ENCODE results near the gene SEMA3C.

SEMA3C gene

GRCh38 chr7:80916770-80917741, 1.8 kb downstream of the SEMA3C start (continued):
- TF ChIP-seq ZNF426 (tag by site-specific recombination; IDR thresholded peaks at IDR 0.05): no peak

GRCh38 chr7:80910228-80910627, 8.6 kb downstream of the SEMA3C start:
- Histone ChIP-seq H3K27ac (ENCODE audit: extremely low read depth, low read depth, low read length) (no peak overlapping the region), H3K36me3 (ENCODE audit: control insufficient read depth in 2 of 2, insufficient read depth in 1 of 2, low read length in 2 of 2) (peaks cover 0 to under 1% of the 10 kb centered on the region in 2 experiments; a peak in 1 of 3 replicates), H3K4me1 (ENCODE audit: control insufficient read depth, insufficient read depth, low read length) (peaks cover 15% of the 10 kb centered on the region), H3K9me3 (ENCODE audit: control insufficient read depth, insufficient read depth, low read depth, low read length) (no peaks in the 10 kb centered on the region), H3K4me3 (ENCODE audit: low read depth, low read length) (no peak overlapping the region)
- CTCF ChIA-PET: interaction anchor here (0.6 to 1.1 kb wide), 2 partner anchors 9 to 110 kb away, joined by 3 to 4 read pairs; no protein-coding TSS in a partner anchor
- TF ChIP-seq ZNF184 (tag by site-specific recombination; IDR thresholded peaks at IDR 0.05): no peak
- TF ChIP-seq, protein P1, sequence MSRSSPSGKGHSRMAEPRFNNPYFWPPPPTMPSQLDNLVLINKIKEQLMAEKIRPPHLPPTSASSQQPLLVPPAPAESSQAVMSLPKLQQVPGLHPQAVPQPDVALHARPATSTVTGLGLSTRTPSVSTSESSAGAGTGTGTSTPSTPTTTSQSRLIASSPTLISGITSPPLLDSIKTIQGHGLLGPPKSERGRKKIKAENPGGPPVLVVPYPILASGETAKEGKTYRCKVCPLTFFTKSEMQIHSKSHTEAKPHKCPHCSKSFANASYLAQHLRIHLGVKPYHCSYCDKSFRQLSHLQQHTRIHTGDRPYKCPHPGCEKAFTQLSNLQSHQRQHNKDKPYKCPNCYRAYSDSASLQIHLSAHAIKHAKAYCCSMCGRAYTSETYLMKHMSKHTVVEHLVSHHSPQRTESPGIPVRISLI (tag by site-specific recombination; IDR thresholded peaks at IDR 0.05): no peak
- no peak for TF ChIP-seq ZNF701 (tag by site-specific recombination; IDR thresholded peaks at IDR 0.05)
- TF ChIP-seq ZNF510 (tag by site-specific recombination; IDR thresholded peaks at IDR 0.05; ENCODE audit: insufficient replicate concordance): no peak
- no peak for TF ChIP-seq ZNF707 (tag by site-specific recombination; IDR thresholded peaks at IDR 0.05)
- no peak for TF ChIP-seq GFI1B (tag by site-specific recombination; IDR thresholded peaks at IDR 0.05)
- no peak for TF ChIP-seq ZNF416 (tag by site-specific recombination; IDR thresholded peaks at IDR 0.05)
- TF ChIP-seq, protein P2, sequence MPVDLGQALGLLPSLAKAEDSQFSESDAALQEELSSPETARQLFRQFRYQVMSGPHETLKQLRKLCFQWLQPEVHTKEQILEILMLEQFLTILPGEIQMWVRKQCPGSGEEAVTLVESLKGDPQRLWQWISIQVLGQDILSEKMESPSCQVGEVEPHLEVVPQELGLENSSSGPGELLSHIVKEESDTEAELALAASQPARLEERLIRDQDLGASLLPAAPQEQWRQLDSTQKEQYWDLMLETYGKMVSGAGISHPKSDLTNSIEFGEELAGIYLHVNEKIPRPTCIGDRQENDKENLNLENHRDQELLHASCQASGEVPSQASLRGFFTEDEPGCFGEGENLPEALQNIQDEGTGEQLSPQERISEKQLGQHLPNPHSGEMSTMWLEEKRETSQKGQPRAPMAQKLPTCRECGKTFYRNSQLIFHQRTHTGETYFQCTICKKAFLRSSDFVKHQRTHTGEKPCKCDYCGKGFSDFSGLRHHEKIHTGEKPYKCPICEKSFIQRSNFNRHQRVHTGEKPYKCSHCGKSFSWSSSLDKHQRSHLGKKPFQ (tag by site-specific recombination; IDR thresholded peaks at IDR 0.05): no peak
- TF ChIP-seq FEZF1 (tag by site-specific recombination; IDR thresholded peaks at IDR 0.05): no peak
- no peak for TF ChIP-seq ZNF660 (tag by site-specific recombination; IDR thresholded peaks at IDR 0.05)
- no peak for TF ChIP-seq ZSCAN30 (tag by site-specific recombination; IDR thresholded peaks at IDR 0.05)
- no peak for TF ChIP-seq ZNF202 (tag by site-specific recombination; IDR thresholded peaks at IDR 0.05; ENCODE audit: borderline replicate concordance)
- TF ChIP-seq ZNF24 (tag by site-specific recombination; IDR thresholded peaks at IDR 0.05): no peak
- TF ChIP-seq ZSCAN4 (tag by site-specific recombination; IDR thresholded peaks at IDR 0.05): no peak
- TF ChIP-seq ZNF621 (tag by site-specific recombination; IDR thresholded peaks at IDR 0.05): no peak
- TF ChIP-seq ZNF571 (tag by site-specific recombination; IDR thresholded peaks at IDR 0.05): no peak
- no peak for TF ChIP-seq ZNF214 (tag by site-specific recombination; IDR thresholded peaks at IDR 0.05; ENCODE audit: borderline replicate concordance)
- TF ChIP-seq SCRT1 (tag by site-specific recombination; IDR thresholded peaks at IDR 0.05; ENCODE audit: borderline replicate concordance): no peak
- TF ChIP-seq TRIM28 (IDR thresholded peaks at IDR 0.05; ENCODE audit: borderline replicate concordance, low read length): no peak
- TF ChIP-seq ZNF404 (tag by site-specific recombination; IDR thresholded peaks at IDR 0.05): no peak
- POLR2A ChIA-PET: no interaction called here
